Ascending aorta (tissue), 2 donors: ENCODE data around the gene GIGYF2. TPM values are rescaled to one million over a fixed set of nuclear protein-coding genes. Genes with fewer than 3 reads are reported as not detected.

Experiments used
- DNase-seq, 2 donors: peaks; one replicate each; pipeline ENCODE4 v3.0.0-alpha.2; 2019; ENCODE audit warnings: low spot score in 2 of 2
- H3K27ac ChIP-seq, 2 donors: fragments of 200-600 bp; sonication (generic); one replicate each; pipeline ENCODE4 v1.5.1; 2016 to 2017; ENCODE audit warnings: mild to moderate bottlenecking in 1 of 2
- H3K27me3 ChIP-seq: fragments of 200-600 bp; sonication (generic); one replicate; pipeline ENCODE4 v1.5.1; 2017
- H3K36me3 ChIP-seq, 2 donors: fragments of 200-600 bp; sonication (generic); one replicate each; pipeline ENCODE4 v1.5.1; 2016
- H3K4me1 ChIP-seq, 2 donors: fragments of 200-600 bp; sonication (generic); one replicate each; pipeline ENCODE4 v1.5.1; 2016 to 2017; ENCODE audit warnings: mild to moderate bottlenecking in 1 of 2
- H3K4me3 ChIP-seq, 2 donors: fragments of 200-600 bp; sonication (generic); one replicate each; pipeline ENCODE4 v1.5.1; 2016 to 2017; ENCODE audit warnings: mild to moderate bottlenecking in 1 of 2
- H3K9me3 ChIP-seq, 2 donors: fragments of 200-600 bp; sonication (generic); one replicate each; pipeline ENCODE4 v1.5.1; 2016
- intact Hi-C: fragments of 100-400 bp; cut with DNase I; formaldehyde crosslinking; loops from one replicate; pipeline ENCODE4 v1.15.1; 2023
- total RNA-seq: library from RNA; depleted of rRNA; stranded (reverse); fragments of >200 nt; gene quantifications from one replicate; pipeline ENCODE4 v1.1.0, GENCODE V29; 2016
- TF ChIP-seq, protein P1 (sequence below), 3 experiments: fragments of 200-600 bp in 2 of 3; fragments of 450-650 bp in 1 of 3; sonication (generic) in 2 of 3; IDR thresholded peaks; one replicate each; pipeline ENCODE4 v1.5.1; 2016 to 2019; ENCODE audit warnings: antibody characterized with exemption in 3 of 3, mild to moderate bottlenecking in 1 of 3, moderate library complexity in 1 of 3

Gene GIGYF2
- total RNA-seq, 1 donor from 2014 or later, result 27.5 TPM

DNA sequence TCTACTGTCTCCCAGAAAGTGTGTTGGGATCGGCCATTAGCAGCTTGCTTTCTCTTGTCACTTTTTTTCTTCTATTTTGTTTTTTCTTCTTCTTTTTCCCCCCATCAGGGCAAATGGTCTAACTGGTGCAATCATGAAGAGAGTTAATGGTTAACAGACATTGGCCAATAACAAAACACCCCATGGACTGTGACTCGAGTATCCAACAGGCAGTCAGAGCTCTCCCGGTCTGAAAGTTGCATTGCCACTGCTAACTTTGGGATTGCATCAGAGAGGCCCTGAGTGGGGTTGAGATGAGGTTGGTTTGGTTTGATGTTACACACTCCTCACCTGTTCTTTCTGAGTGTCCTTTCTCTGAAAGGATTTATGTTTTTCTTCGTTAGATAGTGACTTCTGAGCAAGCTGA is 160.0 kb downstream of the GIGYF2 start:
- TF ChIP-seq, protein P1, sequence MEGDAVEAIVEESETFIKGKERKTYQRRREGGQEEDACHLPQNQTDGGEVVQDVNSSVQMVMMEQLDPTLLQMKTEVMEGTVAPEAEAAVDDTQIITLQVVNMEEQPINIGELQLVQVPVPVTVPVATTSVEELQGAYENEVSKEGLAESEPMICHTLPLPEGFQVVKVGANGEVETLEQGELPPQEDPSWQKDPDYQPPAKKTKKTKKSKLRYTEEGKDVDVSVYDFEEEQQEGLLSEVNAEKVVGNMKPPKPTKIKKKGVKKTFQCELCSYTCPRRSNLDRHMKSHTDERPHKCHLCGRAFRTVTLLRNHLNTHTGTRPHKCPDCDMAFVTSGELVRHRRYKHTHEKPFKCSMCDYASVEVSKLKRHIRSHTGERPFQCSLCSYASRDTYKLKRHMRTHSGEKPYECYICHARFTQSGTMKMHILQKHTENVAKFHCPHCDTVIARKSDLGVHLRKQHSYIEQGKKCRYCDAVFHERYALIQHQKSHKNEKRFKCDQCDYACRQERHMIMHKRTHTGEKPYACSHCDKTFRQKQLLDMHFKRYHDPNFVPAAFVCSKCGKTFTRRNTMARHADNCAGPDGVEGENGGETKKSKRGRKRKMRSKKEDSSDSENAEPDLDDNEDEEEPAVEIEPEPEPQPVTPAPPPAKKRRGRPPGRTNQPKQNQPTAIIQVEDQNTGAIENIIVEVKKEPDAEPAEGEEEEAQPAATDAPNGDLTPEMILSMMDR (IDR thresholded peaks at IDR 0.05), result no peak
- no peak overlapping the region for H3K27ac ChIP-seq
- H3K27me3 ChIP-seq, result no peaks in the 10 kb centered on the region
- peaks cover 49 to 63% of the 10 kb centered on the region in 2 donors for H3K36me3 ChIP-seq
- no peak for DNase-seq
- no peaks in the 10 kb centered on the region for H3K4me1 ChIP-seq
- intact Hi-C loops, result no loop called here
- H3K4me3 ChIP-seq, result no peak overlapping the region
- no peaks in the 10 kb centered on the region for H3K9me3 ChIP-seq

DNA sequence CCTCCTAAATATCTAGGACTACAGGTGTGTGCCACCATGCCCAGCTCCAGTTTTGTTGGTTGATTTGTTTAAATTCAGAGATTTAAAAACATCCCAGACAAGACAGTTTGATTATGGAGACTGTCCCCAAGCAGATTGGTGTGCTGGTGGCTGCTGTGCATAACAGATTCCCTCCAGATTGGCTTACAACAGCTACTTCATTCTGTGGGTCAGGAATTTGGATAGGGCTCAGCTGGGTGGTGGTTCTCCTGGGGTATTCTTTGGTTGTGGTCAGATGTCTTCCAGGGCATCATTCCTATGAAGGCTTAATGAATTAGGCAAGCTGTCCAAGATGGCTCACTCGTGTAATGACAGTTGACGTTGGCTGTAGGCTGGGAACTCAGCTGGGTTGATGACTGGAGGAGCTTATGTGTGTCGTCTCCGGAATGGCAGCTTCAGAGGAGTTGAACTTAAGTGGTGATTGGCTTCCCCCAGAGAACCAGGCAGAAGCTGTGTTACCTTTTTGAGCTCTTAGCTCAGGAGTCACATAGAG is 162.3 kb downstream of the GIGYF2 start:
- Histone ChIP-seq H3K4me3 (no peak overlapping the region), H3K36me3 (peaks cover 41 to 60% of the 10 kb centered on the region in 2 donors), H3K27me3 (no peaks in the 10 kb centered on the region), H3K9me3 (no peaks in the 10 kb centered on the region), H3K27ac (no peak overlapping the region), H3K4me1 (no peaks in the 10 kb centered on the region)
- TF ChIP-seq, protein P1 (IDR thresholded peaks at IDR 0.05), result no peak
- intact Hi-C loops, result no loop called here
- DNase-seq, result no peak

DNA sequence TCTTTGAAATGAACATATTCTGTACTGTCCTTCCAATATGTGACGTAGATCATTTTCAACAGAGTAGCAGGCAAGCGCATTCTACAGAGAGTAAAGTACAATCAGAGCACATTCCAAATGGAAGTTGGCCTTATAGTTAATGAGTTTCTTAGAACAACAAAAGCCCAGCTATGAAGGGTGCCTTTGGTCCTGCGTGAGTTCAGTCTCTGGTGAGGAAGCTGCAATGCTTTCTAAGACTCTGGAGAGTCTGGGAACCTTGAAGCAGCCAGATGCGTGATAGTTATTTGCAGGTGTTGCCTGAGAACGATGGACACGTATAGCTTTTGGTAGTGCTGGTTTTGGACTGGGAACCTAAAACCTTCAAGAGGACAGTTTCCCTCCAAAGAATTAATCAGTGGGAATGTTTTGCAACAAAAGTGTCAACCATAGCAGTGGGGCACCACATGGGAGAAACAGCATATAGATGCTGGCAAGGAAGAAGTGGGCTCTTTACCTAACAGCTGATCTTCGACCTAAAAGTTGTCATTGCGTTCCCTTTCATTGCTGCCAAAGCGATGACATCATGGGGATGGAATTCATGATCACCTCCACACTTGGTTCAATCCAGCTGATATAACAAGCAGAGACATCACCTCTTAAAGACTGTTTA is 163.6 kb downstream of the GIGYF2 start:
- Histone ChIP-seq H3K27me3 (no peaks in the 10 kb centered on the region), H3K4me1 (no peaks in the 10 kb centered on the region), H3K4me3 (no peak overlapping the region), H3K9me3 (no peaks in the 10 kb centered on the region), H3K36me3 (peaks cover 38 to 53% of the 10 kb centered on the region in 2 donors), H3K27ac (no peak overlapping the region)
- DNase-seq, result no peak
- TF ChIP-seq, protein P1 (IDR thresholded peaks at IDR 0.05), result no peak
- intact Hi-C loops, result no loop called here

DNA sequence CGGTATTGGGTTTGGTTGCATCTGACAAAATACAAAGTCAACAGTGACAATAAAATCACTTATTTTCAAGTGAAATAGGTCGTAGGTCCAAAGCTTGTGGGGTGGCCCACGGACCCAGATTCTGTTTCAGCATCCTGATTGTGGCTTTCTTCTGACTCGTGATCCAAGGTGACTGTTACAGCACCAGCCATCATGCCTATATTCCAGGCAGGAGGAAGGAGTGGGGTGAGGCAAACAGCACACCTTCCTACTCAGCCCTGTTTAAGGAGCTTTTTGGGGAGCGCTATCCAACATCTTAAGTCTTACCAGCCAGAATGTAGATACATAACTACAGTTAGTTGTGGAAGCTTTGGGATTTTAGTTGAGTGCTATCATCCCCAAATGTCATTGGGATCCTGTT is 164.2 kb downstream of the GIGYF2 start:
- no peak for DNase-seq
- no peaks in the 10 kb centered on the region for H3K9me3 ChIP-seq
- H3K4me1 ChIP-seq, result no peaks in the 10 kb centered on the region
- TF ChIP-seq, protein P1 (IDR thresholded peaks at IDR 0.05), result no peak
- intact Hi-C loops, result no loop called here
- H3K36me3 ChIP-seq, result peaks cover 32 to 46% of the 10 kb centered on the region in 2 donors
- no peaks in the 10 kb centered on the region for H3K27me3 ChIP-seq
- no peak overlapping the region for H3K4me3 ChIP-seq
- no peak overlapping the region for H3K27ac ChIP-seq

DNA sequence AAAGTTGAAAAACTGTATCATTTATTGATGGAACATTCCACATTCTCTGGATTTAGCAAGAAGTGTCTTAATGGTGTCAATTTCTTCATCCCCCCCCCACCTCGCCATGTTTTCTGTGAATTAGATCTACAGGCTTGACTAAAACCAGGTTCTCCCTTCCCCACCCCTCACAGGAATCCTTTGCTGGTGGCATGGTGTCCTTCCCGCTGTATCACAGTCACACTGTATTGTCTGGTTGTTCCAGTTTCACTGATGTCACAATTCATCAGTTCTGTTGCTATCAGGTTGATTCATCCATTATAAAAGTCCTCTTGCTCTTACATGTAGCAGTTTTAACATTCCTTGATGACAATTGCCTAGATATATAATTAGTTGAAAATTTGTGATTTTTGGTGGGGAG is 166.9 kb downstream of the GIGYF2 start:
- H3K9me3 ChIP-seq, result no peaks in the 10 kb centered on the region
- H3K4me3 ChIP-seq, result no peak overlapping the region
- no peaks in the 10 kb centered on the region for H3K27me3 ChIP-seq
- TF ChIP-seq, protein P1 (IDR thresholded peaks at IDR 0.05), result no peak
- intact Hi-C loops, result no loop called here
- no peak for DNase-seq
- H3K4me1 ChIP-seq, result no peaks in the 10 kb centered on the region
- no peak overlapping the region for H3K27ac ChIP-seq
- peaks cover 8 to 20% of the 10 kb centered on the region in 2 donors for H3K36me3 ChIP-seq
